HepG2 (cell line): ENCODE results near the gene PAN2. TPM values are rescaled to one million over a fixed set of nuclear protein-coding genes. Genes with fewer than 3 reads are reported as not detected.

Source experiments
- ATF4 ChIP-seq, 2 experiments: fragments of 450-650 bp in 1 of 2; sonication (generic) in 1 of 2; formaldehyde crosslinking; IDR thresholded peaks; 2 replicates each; pipeline versions ENCODE4 v1.5.0 to v1.8.0; 2020 to 2022; ENCODE audit warnings: mild to moderate bottlenecking in 1 of 2, missing genetic modification reagents in 1 of 2
- BCL3 ChIP-seq: sonication (generic); formaldehyde crosslinking; IDR thresholded peaks from 2 replicates; pipeline ENCODE4 v1.5.1; 2020; ENCODE audit warnings: mild to moderate bottlenecking, missing genetic modification reagents, moderate library complexity
- FOSL1 ChIP-seq: sonication (generic); formaldehyde crosslinking; IDR thresholded peaks from 2 replicates; pipeline ENCODE4 v1.9.0; 2021; ENCODE audit warnings: missing genetic modification reagents, borderline replicate concordance
- FOSL2 ChIP-seq: sonication (generic); formaldehyde crosslinking; IDR thresholded peaks from 2 replicates; pipeline ENCODE4 v1.4.0; 2020; ENCODE audit warnings: missing genetic modification reagents
- FOXO1 ChIP-seq: sonication (generic); formaldehyde crosslinking; IDR thresholded peaks from 2 replicates; pipeline ENCODE4 v1.4.0; 2020; ENCODE audit warnings: missing genetic modification reagents
- MTA1 ChIP-seq: sonication (generic); formaldehyde crosslinking; IDR thresholded peaks from 2 replicates; pipeline ENCODE4 v1.4.0; 2020; ENCODE audit warnings: missing genetic modification reagents, mild to moderate bottlenecking, borderline replicate concordance
- REPIN1 ChIP-seq: sonication (generic); formaldehyde crosslinking; IDR thresholded peaks from 2 replicates; pipeline ENCODE4 v1.8.0; 2022; ENCODE audit warnings: missing genetic modification reagents, low read depth, mild to moderate bottlenecking, borderline replicate concordance
- SP2 ChIP-seq: sonication (generic); formaldehyde crosslinking; IDR thresholded peaks from 2 replicates; pipeline ENCODE4 v1.5.1; 2020; ENCODE audit warnings: mild to moderate bottlenecking, missing genetic modification reagents
- ZBTB42 ChIP-seq: sonication (generic); formaldehyde crosslinking; IDR thresholded peaks from 2 replicates; pipeline ENCODE4 v1.5.0; 2020; ENCODE audit warnings: mild to moderate bottlenecking, missing genetic modification reagents
- ZFP41 ChIP-seq: sonication (generic); formaldehyde crosslinking; IDR thresholded peaks from 2 replicates; pipeline ENCODE4 v1.4.0; 2020; ENCODE audit warnings: mild to moderate bottlenecking, missing genetic modification reagents, borderline replicate concordance
- ZMAT5 ChIP-seq: sonication (generic); formaldehyde crosslinking; IDR thresholded peaks from 2 replicates; pipeline ENCODE4 v1.5.0; 2020; ENCODE audit warnings: mild to moderate bottlenecking, low read depth, missing genetic modification reagents, borderline replicate concordance
- ZNF121 ChIP-seq: sonication (generic); formaldehyde crosslinking; IDR thresholded peaks from 2 replicates; pipeline ENCODE4 v1.5.0; 2020; ENCODE audit warnings: mild to moderate bottlenecking, missing genetic modification reagents
- ZNF207 ChIP-seq: fragments of 450-650 bp; IDR thresholded peaks from 2 replicates; pipeline ENCODE4 v1.6.1; 2016; ENCODE audit warnings: antibody characterized with exemption, borderline replicate concordance
- ZNF34 ChIP-seq: sonication (generic); formaldehyde crosslinking; IDR thresholded peaks from 2 replicates; pipeline ENCODE4 v1.4.0; 2020; ENCODE audit warnings: mild to moderate bottlenecking, missing genetic modification reagents, borderline replicate concordance
- ZNF383 ChIP-seq: sonication (generic); formaldehyde crosslinking; IDR thresholded peaks from 2 replicates; pipeline ENCODE4 v1.4.0; 2020; ENCODE audit warnings: missing genetic modification reagents, mild to moderate bottlenecking, borderline replicate concordance
- ZNF501 ChIP-seq: sonication (generic); formaldehyde crosslinking; IDR thresholded peaks from 2 replicates; pipeline ENCODE4 v1.5.1; 2020; ENCODE audit warnings: mild to moderate bottlenecking, moderate library complexity, missing genetic modification reagents
- ZNF557 ChIP-seq: sonication (generic); formaldehyde crosslinking; IDR thresholded peaks from 2 replicates; pipeline ENCODE4 v1.4.0; 2020; ENCODE audit warnings: missing genetic modification reagents
- polyA plus RNA-seq, 8 experiments: library from polyadenylated mRNA; depleted of rRNA in 3 of 8; stranded (reverse) in 7 of 8; unstranded in 1 of 8; fragments of >200 nt; fragmentation: Illumina TruSeq in 4 of 8; extraction: Trizol in 4 of 8; gene quantifications; 2 replicates each; pipeline versions ENCODE4 v1.2.1 to v1.2.3, GENCODE V29; 2011 to 2016; ENCODE audit warnings: low read depth in 4 of 8, missing spikeins in 1 of 8, mixed read lengths in 1 of 8; ENCODE audit not compliant: insufficient read depth in 1 of 8
- total RNA-seq, 5 experiments: library from RNA; depleted of rRNA; stranded (reverse); fragments of >200 nt; fragmentation: Illumina TruSeq; extraction: Trizol; gene quantifications; 2 replicates each; pipeline ENCODE4 v1.2.3, GENCODE V29; 2016; ENCODE audit warnings: low read depth in 1 of 5
- TF ChIP-seq, protein P1 (sequence below): sonication (generic); formaldehyde crosslinking; IDR thresholded peaks from 2 replicates; pipeline ENCODE4 v1.4.0; 2020; ENCODE audit warnings: missing genetic modification reagents, mild to moderate bottlenecking, borderline replicate concordance
- TF ChIP-seq, protein P2 (sequence below): conservative IDR thresholded peaks from 2 replicates; pipeline ENCODE4 v1.6.1; 2018; ENCODE audit warnings: missing genetic modification reagents
- TF ChIP-seq, protein P3 (sequence below): sonication (generic); formaldehyde crosslinking; IDR thresholded peaks from 2 replicates; pipeline ENCODE4 v1.5.1; 2020; ENCODE audit warnings: missing genetic modification reagents, mild to moderate bottlenecking, borderline replicate concordance

PAN2 gene
- total and polyA plus RNA-seq, 2 of the 13 experiments (the other 11 are each of a cell fraction or from before 2014, with no cell fraction given): 27.2 to 61.1 TPM

DNA sequence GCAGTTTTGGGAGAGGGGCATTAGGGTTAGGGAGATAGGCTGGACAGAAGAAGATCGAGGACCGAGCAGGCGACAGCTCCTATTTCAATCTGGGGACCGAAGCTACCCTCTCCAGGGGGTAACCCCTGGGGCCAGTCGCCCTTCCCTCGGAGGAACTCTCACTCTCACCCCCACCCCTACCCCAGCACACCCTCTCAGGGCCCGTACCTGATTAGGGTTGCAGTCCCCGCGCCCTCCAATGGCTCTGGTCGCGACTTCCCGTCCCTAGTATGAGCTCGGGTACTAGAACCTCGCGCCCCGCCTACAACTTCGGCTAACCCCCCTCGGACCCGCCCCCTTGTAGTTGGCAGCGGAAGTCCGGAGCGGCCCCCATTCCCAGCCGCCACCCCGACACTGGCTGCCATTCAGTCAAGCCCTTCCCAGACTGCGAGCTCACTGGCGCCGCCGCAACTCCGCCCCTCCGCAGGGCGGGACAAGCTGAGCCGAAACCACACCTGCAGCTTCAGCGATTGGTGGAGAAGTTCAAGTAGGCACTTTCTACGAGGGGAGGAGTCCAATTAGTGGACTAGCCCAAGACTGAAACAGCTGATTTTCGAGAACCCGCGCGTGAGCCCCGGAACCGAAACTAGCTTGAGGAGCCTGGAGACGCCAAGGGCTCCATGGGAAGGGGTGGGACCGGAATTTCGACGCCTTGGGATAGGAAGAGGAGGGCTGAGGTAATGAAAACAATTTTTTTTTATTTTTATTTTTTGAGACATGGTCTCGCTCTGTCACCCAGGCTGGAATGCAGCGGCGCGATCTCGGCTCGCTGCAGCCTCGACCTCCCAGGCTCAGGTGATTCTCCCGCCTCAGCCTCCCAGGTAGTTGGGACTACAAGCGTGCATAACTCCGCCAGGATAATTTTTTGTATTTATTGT lies 26.3 kb upstream of the PAN2 start, which contains the start of gene STAT2 (continued):
- TF ChIP-seq FOSL2 (no peak; the same call in 1 of the 2 replicates), REPIN1 (CRISPR knock-in tag) (peak; percentile 63; the same call in 1 of the 2 replicates), ZNF34 (CRISPR knock-in tag) (no peak), ZNF121 (CRISPR knock-in tag) (no peak), FOXO1 (no peak), ATF4 (CRISPR knock-in tag; IDR thresholded peaks at IDR 0.05) (0 out of 4 replicates have a peak, but pooled peaks of 1 of the 2 experiments have one; percentile 49), ZFP41 (CRISPR knock-in tag) (no peak), ZNF501 (CRISPR knock-in tag) (peak; percentile 91), FOSL1 (CRISPR knock-in tag) (no peak), ZNF383 (CRISPR knock-in tag) (no peak), MTA1 (no peak; the same call in 1 of the 2 replicates), ZNF557 (CRISPR knock-in tag) (no peak), ZMAT5 (CRISPR knock-in tag) (no peak), BCL3 (CRISPR knock-in tag) (0 out of 2 replicates have a peak, but pooled peaks have one; percentile 16), ZBTB42 (CRISPR knock-in tag) (no peak), ZNF207 (no peak), SP2 (CRISPR knock-in tag) (peak; percentile 91)
- TF ChIP-seq, protein P1, sequence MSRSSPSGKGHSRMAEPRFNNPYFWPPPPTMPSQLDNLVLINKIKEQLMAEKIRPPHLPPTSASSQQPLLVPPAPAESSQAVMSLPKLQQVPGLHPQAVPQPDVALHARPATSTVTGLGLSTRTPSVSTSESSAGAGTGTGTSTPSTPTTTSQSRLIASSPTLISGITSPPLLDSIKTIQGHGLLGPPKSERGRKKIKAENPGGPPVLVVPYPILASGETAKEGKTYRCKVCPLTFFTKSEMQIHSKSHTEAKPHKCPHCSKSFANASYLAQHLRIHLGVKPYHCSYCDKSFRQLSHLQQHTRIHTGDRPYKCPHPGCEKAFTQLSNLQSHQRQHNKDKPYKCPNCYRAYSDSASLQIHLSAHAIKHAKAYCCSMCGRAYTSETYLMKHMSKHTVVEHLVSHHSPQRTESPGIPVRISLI (CRISPR knock-in tag): peak; percentile 82
- TF ChIP-seq, protein P2, sequence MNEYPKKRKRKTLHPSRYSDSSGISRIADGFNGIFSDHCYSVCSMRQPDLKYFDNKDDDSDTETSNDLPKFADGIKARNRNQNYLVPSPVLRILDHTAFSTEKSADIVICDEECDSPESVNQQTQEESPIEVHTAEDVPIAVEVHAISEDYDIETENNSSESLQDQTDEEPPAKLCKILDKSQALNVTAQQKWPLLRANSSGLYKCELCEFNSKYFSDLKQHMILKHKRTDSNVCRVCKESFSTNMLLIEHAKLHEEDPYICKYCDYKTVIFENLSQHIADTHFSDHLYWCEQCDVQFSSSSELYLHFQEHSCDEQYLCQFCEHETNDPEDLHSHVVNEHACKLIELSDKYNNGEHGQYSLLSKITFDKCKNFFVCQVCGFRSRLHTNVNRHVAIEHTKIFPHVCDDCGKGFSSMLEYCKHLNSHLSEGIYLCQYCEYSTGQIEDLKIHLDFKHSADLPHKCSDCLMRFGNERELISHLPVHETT (CRISPR knock-in tag): no peak
- TF ChIP-seq, protein P3, sequence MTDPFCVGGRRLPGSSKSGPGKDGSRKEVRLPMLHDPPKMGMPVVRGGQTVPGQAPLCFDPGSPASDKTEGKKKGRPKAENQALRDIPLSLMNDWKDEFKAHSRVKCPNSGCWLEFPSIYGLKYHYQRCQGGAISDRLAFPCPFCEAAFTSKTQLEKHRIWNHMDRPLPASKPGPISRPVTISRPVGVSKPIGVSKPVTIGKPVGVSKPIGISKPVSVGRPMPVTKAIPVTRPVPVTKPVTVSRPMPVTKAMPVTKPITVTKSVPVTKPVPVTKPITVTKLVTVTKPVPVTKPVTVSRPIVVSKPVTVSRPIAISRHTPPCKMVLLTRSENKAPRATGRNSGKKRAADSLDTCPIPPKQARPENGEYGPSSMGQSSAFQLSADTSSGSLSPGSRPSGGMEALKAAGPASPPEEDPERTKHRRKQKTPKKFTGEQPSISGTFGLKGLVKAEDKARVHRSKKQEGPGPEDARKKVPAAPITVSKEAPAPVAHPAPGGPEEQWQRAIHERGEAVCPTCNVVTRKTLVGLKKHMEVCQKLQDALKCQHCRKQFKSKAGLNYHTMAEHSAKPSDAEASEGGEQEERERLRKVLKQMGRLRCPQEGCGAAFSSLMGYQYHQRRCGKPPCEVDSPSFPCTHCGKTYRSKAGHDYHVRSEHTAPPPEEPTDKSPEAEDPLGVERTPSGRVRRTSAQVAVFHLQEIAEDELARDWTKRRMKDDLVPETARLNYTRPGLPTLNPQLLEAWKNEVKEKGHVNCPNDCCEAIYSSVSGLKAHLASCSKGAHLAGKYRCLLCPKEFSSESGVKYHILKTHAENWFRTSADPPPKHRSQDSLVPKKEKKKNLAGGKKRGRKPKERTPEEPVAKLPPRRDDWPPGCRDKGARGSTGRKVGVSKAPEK (CRISPR knock-in tag): no peak
